Omental fat pad (tissue), 4 donors: Measurements from ENCODE around the gene ASF1B. TPM values are rescaled to one million over a fixed set of nuclear protein-coding genes. Genes with fewer than 3 reads are reported as not detected.
A peak's percentile ranks its signal among the peaks of the same experiment; 100 is the strongest.

Experiments
- ATAC-seq: fragments of 150-250 bp; one replicate; pipeline ENCODE4 v1.9.1; 2016; ENCODE audit warnings: mild to moderate bottlenecking, moderate library complexity; ENCODE audit not compliant: low FRiP score
- DNase-seq: peaks from one replicate; pipeline ENCODE4 v3.0.0-alpha.2; 2019; ENCODE audit warnings: low spot score
- total RNA-seq, 4 donors: library from RNA; depleted of rRNA; stranded (reverse); fragments of >200 nt; gene quantifications; one replicate each; pipeline ENCODE4 v1.1.0, GENCODE V29; 2016
- TF ChIP-seq, protein P1 (sequence below), 3 donors: fragments of 450-650 bp; IDR thresholded peaks; one replicate each; pipeline ENCODE4 v1.5.1; 2016 to 2017; ENCODE audit warnings: antibody characterized with exemption in 3 of 3, mild to moderate bottlenecking in 3 of 3, moderate library complexity in 2 of 3

ASF1B gene
- total RNA-seq, 4 donors from 2014 or later: 0.37 to 2.5 (median 0.95) TPM; not detected in 1

DNA sequence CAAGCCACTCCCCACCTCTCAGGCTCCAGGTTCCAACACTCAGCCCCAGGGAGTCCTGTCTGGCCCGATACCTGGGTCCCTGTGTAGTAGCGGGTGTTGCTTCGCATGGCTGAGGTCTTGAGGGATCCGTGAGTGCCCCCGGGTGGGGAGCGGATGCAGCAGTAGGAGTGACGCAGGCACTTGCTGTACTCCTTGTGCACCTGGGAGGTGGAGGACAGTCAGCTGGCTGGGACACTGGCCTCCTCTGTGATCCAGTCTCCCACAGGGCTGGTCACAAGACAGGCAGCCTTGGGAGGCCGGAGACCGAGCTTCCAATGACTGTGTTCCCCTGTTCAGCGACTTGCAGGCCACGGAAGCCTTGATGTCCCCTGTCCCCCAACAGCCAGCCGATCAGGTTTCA, 16.3 kb upstream of the ASF1B start:
- TF ChIP-seq, protein P1, sequence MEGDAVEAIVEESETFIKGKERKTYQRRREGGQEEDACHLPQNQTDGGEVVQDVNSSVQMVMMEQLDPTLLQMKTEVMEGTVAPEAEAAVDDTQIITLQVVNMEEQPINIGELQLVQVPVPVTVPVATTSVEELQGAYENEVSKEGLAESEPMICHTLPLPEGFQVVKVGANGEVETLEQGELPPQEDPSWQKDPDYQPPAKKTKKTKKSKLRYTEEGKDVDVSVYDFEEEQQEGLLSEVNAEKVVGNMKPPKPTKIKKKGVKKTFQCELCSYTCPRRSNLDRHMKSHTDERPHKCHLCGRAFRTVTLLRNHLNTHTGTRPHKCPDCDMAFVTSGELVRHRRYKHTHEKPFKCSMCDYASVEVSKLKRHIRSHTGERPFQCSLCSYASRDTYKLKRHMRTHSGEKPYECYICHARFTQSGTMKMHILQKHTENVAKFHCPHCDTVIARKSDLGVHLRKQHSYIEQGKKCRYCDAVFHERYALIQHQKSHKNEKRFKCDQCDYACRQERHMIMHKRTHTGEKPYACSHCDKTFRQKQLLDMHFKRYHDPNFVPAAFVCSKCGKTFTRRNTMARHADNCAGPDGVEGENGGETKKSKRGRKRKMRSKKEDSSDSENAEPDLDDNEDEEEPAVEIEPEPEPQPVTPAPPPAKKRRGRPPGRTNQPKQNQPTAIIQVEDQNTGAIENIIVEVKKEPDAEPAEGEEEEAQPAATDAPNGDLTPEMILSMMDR (IDR thresholded peaks at IDR 0.05): no peak
- DNase-seq (no peak), ATAC-seq (no peak)

DNA sequence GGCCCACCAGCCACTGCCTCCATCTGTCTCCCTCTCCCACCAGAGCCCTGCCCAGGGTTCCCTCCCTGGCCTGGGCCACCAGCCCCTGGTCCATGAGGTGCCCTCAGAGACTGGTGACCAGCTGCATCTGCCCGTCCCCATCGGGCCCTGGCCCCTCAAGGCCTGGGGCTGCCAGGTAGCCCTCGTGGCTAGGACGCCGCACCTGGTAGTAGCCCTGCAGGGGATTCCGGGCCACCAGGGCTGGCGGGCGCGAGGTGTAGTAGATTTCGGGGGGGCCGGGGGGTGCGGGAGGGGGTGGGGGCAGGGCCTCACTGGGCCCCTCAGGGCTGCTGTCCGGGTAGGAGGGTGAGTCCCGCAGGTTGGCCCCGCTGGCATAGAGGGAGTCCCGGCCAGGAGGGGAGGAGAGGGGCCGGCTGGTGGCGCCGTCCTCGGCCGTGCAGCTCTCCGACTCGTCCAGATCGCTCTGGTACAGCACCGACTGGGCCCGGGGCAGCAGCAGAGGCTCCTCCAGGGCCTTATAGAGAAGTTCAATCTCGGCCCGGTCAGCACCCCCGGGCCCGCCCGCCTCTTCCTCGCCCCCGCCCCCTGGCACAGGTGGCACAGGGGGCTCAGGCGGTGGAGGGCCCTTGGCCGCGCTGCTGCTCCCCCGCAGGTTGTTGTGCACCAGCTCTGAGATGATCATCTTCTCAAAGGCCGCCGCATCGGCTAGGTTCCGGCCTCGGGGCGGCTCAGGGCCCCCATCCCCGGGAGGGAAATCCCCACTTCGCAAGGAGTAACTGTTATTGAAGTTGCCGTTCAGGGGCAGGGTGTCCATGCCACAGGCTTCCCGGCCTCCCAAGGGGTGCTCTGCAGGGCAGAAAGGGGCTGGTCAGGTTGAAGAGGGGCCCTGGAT, 14.6 kb upstream of the ASF1B start:
- TF ChIP-seq, protein P1 (IDR thresholded peaks at IDR 0.05): no peak
- no peak for DNase-seq
- ATAC-seq: no peak

DNA sequence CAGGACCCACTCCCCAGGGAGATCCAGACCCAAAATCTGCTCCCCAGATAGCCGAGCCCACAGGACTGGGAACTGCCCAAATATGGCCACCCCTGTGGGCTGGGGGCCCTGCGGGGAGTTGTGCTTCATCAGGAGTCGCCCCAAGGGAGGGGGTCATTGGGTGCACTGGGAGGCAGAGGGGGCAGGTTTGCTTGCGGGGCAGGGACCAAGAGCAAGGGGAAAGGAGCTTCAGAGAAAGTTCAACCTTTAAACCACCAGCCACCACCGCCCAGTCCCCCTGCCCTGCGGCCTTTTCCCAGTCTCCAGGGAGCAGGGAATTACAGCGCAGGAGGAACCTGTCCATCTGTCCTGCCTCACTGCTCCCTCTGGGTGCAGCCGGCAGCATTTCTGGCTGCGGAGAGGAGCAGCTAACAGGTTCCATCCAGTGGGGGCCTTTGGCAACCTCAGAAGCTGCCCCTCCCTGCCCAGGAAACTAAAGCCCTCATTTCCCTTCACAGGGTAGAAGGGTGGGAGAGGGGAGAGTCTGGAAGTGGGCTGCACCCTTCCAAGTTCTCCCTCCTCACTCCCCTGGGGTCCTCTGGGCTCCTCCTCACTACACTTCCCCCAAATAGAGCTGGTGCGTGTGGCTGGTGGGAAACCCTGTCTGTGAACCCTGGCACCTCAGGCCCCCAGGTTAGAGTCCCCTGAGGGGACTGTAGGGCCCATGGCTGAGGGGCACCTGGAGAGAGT, 13.8 kb upstream of the ASF1B start:
- TF ChIP-seq, protein P1 (IDR thresholded peaks at IDR 0.05): no peak
- no peak for ATAC-seq
- DNase-seq: no peak

DNA sequence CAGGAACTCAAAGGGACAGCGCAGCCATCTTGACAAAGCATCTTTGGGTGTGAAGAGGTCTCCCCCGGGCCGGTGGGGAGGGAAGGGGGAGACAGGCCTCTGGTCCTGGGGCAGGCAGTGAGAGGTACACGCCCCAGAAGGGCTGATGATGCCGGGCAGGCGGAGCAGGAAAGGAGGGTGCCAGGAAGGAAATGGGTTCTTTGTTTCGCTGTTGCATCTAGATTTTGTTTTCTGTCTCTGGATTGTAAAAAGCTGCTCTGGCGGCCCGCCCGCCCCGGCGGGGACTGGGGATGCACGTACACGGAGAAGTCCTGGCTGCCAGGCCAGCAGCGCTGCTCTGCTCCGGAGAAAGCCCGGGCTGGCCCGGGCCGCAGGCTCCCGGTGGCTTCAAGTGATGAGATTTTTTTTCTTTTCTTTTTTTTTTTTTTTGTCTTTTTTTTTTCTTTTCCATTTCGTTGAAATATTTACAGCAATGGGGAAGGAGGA, 13.2 kb upstream of the ASF1B start:
- ATAC-seq (no peak), DNase-seq (no peak)
- TF ChIP-seq, protein P1 (IDR thresholded peaks at IDR 0.05): no peak

DNA sequence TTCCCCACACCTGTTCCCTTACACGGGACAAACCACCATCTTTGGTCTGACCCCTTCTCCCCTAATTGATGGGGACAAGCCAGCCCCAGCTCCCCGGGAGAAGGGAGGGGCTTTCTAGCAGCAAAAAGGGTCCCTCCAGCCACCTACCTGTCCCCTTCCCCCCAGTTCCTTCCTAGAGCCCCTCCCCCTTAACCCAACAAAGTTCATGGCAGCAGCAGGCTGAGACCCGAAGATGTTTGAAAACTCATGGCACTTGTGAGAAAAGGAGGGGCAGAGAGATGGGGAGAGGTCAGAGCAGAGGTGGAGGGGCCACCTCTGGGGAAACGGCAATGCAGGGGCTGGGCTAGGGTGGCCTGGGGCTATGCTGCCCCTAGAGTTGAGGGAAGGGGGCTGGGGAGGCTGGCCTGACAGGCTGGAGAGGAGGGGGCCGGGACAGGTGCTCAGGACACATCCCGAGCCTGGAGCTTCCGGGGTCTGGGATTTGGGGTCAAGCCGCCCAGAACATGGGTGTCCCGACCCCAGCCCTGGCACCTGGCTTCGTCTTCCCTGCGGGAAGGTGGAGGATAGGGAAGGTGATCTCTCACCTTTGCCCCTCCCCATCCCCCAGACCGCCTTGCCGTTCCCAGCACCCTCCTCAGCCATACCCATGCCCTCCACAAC, 12.5 kb upstream of the ASF1B start:
- DNase-seq (no peak), ATAC-seq (no peak)
- TF ChIP-seq, protein P1 (IDR thresholded peaks at IDR 0.05): no peak

DNA sequence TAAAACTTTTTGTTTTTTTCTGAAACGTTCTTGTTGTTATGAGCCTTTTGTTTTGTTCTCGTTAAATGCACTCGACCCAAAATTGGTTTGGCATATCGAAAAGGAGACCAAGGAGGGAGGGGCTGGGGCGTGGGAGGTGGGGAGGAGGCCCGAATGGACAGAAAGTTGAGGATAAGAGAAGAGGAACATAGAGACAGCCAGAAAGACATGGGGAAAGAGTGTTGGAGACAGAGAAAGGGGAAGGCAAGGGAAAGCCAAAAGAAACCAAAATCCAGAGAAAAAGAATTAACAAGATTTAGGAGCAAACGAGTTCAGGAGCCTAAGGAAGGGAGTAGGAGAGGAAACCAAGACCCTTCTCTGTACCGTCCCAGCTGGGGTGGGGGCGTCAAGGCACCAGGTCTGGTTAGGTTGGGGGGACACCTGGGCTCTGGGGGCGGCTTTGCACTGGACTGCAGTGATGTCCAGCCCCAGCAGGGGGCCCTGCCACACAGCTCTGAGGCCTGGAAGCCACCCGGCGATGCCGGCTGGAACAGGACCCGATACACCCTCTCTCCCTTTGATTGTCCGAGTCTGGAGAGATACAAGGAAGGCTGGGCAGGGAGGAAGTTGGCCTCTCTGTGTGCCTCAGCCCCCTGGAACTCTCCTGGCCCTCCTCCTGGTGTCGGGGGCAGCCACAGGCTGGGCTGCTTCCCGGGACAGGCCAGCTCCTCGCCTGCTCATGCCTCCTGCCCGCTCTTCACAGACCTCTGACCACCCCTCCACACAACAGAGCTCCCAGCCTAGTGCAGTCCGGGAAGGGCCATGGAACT, 11.6 kb upstream of the ASF1B start:
- DNase-seq (peak; percentile 47), ATAC-seq (peak; percentile 81)
- TF ChIP-seq, protein P1 (IDR thresholded peaks at IDR 0.05): peak in 1 of 3 donors; percentile 40
